Endothelial cell (in vitro differentiated cells): ENCODE measurements around the gene SERBP1. TPM values are rescaled to one million over a fixed set of nuclear protein-coding genes. Genes with fewer than 3 reads are reported as not detected.

ENCODE experiments used
- DNase-seq: peaks from one replicate; pipeline ENCODE4 v3.0.0; 2021; ENCODE audit warnings: low spot score
- H3K27ac Mint-ChIP-seq: one replicate; pipeline ENCODE4 v1.8.0; 2021; ENCODE audit warnings: mixed read lengths, inconsistent platforms; ENCODE audit not compliant: unreplicated experiment
- H3K27me3 Mint-ChIP-seq: one replicate; pipeline ENCODE4 v1.8.0; 2021; ENCODE audit warnings: mild to moderate bottlenecking, moderate library complexity, mixed read lengths, inconsistent platforms; ENCODE audit not compliant: unreplicated experiment
- H3K36me3 Mint-ChIP-seq: one replicate; pipeline ENCODE4 v1.8.0; 2021; ENCODE audit warnings: mild to moderate bottlenecking, low read depth, mixed read lengths, inconsistent platforms; ENCODE audit not compliant: unreplicated experiment
- H3K4me1 Mint-ChIP-seq: one replicate; pipeline ENCODE4 v1.8.0; 2021; ENCODE audit warnings: mild to moderate bottlenecking, mixed read lengths, inconsistent platforms; ENCODE audit not compliant: unreplicated experiment
- H3K4me3 Mint-ChIP-seq: one replicate; pipeline ENCODE4 v1.8.0; 2021; ENCODE audit warnings: mild to moderate bottlenecking, mixed read lengths, inconsistent platforms; ENCODE audit not compliant: unreplicated experiment
- H3K9me3 Mint-ChIP-seq: one replicate; pipeline ENCODE4 v1.8.0; 2021; ENCODE audit warnings: mixed read lengths, inconsistent platforms; ENCODE audit not compliant: unreplicated experiment
- total RNA-seq: library from RNA; stranded (reverse); fragmentation: NEBNext Ultra II Directional; extraction: Animal tissue kit (Norgen Biotek cat#: 25700); gene quantifications from one replicate; pipeline ENCODE4 v1.2.1, GENCODE V29; 2021; ENCODE audit not compliant: unreplicated experiment
- TF ChIP-seq, protein P1 (sequence below): fragments of 200-600 bp; sonication (generic); IDR thresholded peaks from one replicate; pipeline ENCODE4 v1.5.0; 2021; ENCODE audit warnings: antibody characterized with exemption; ENCODE audit not compliant: unreplicated experiment

SERBP1 gene
- total RNA-seq, 1 donor from 2014 or later: 169 TPM

DNA sequence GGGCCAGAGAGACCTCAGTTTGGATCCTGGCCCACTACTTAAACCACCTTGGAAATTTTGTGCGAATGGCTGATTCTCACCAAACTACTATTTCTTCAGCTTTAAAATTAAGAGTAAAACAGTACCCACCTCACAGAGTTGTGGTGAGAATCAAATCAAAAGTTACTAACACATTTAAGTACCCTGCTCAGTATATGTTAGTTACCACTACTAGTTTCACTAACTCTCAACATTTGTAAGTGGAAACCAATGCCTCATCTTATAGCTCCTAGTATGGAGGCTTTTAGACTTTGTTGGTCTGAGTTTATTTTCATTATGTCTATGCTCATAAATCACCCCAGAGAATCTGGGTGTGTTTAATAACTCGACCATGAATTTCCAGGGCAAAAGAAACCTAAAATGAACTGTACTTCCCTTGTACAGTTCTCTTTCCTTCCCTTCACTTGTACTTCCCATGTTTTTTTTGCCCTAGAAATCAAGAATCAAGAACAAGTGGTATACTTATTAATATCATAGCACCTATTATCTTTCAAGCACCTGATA, 11.6 kb upstream of the SERBP1 start:
- TF ChIP-seq, protein P1, sequence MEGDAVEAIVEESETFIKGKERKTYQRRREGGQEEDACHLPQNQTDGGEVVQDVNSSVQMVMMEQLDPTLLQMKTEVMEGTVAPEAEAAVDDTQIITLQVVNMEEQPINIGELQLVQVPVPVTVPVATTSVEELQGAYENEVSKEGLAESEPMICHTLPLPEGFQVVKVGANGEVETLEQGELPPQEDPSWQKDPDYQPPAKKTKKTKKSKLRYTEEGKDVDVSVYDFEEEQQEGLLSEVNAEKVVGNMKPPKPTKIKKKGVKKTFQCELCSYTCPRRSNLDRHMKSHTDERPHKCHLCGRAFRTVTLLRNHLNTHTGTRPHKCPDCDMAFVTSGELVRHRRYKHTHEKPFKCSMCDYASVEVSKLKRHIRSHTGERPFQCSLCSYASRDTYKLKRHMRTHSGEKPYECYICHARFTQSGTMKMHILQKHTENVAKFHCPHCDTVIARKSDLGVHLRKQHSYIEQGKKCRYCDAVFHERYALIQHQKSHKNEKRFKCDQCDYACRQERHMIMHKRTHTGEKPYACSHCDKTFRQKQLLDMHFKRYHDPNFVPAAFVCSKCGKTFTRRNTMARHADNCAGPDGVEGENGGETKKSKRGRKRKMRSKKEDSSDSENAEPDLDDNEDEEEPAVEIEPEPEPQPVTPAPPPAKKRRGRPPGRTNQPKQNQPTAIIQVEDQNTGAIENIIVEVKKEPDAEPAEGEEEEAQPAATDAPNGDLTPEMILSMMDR: no peak
- peaks cover 8% of the 10 kb centered on the region for H3K4me1 Mint-ChIP-seq
- no peak for DNase-seq
- H3K27ac Mint-ChIP-seq: no peak overlapping the region
- no peak overlapping the region for H3K4me3 Mint-ChIP-seq
- H3K36me3 Mint-ChIP-seq: no peaks in the 10 kb centered on the region
- H3K9me3 Mint-ChIP-seq: no peaks in the 10 kb centered on the region
- peaks cover 5% of the 10 kb centered on the region for H3K27me3 Mint-ChIP-seq

DNA sequence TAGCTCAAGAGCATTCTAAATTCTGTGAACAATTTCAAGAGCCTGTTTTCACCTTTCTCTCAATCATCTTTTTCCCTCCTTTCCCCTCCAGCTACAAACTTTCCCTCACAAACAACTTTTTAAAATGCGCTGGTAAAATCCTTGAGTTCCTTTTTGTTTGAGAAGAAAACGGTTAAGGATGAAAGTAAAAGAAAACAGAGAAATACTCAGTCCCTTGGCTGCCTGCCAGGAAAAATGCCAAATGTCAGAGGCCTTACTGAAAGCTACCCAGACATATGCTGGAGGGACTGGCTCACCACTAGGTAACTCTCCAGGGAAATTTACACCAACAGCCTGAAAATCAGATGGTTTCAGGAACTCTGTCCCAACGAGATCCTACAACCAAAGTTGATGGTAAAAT, 11.0 kb upstream of the SERBP1 start:
- H3K9me3 Mint-ChIP-seq: no peaks in the 10 kb centered on the region
- no peak for DNase-seq
- TF ChIP-seq, protein P1: no peak
- H3K27me3 Mint-ChIP-seq: peaks cover 5% of the 10 kb centered on the region
- H3K4me3 Mint-ChIP-seq: no peak overlapping the region
- H3K27ac Mint-ChIP-seq: no peak overlapping the region
- peaks cover 1% of the 10 kb centered on the region for H3K4me1 Mint-ChIP-seq
- H3K36me3 Mint-ChIP-seq: no peaks in the 10 kb centered on the region

DNA sequence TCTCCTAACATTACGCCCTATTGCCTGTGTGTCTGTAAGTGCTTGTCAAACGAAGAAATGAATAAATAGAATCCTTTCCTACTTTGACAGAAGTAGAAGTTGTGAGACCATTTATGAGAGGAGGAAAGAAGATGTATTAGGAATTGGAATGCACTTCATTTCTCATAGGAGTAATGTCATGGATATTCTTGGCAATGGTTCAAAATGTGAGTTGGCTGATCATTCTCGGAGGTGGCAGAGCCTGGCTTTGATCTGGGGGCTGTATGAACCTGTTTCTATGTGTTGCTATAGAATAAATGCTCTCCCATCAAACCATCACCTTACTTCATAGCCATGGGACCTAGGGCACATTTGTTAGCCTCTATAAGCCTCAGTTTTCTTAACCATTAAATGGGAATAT, 10.1 kb upstream of the SERBP1 start:
- no peak overlapping the region for H3K4me3 Mint-ChIP-seq
- DNase-seq: no peak
- H3K27ac Mint-ChIP-seq: no peak overlapping the region
- H3K9me3 Mint-ChIP-seq: no peaks in the 10 kb centered on the region
- no peaks in the 10 kb centered on the region for H3K4me1 Mint-ChIP-seq
- H3K36me3 Mint-ChIP-seq: no peaks in the 10 kb centered on the region
- H3K27me3 Mint-ChIP-seq: peaks cover 5% of the 10 kb centered on the region
- TF ChIP-seq, protein P1: no peak

- no peaks in the 10 kb centered on the region for H3K4me1 Mint-ChIP-seq
- no peaks in the 10 kb centered on the region for H3K36me3 Mint-ChIP-seq
- no peak for DNase-seq
- no peak overlapping the region for H3K4me3 Mint-ChIP-seq
- H3K27me3 Mint-ChIP-seq: peaks cover 5% of the 10 kb centered on the region
- no peak overlapping the region for H3K27ac Mint-ChIP-seq
- TF ChIP-seq, protein P1: no peak
- no peaks in the 10 kb centered on the region for H3K9me3 Mint-ChIP-seq
Observed at GRCh38 chr1:67439277-67440029, 9.3 kb upstream of the SERBP1 start.

DNA sequence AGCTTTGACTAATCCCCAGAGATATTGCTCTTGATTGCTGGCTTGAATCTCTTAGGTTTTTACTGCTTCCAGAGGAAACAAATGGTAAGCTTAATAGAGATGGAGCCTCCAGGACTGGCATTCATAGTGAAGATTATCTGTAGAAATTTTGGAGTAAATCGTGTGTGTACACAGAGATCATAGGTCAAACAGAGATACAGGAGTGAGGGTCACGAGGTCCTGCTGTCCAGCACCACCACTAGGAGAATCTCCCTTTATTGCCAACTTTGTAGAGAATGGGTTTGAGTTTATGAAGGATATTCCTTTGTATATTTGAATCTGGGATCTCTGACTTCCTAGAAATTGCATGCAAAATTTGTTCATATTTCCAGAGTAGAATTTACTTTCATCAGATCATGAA, 7.8 kb upstream of the SERBP1 start:
- Mint-ChIP-seq H3K4me3 (no peak overlapping the region), H3K4me1 (no peaks in the 10 kb centered on the region), H3K9me3 (no peaks in the 10 kb centered on the region), H3K27ac (no peak overlapping the region), H3K36me3 (no peaks in the 10 kb centered on the region), H3K27me3 (peaks cover 2% of the 10 kb centered on the region)
- no peak for DNase-seq
- TF ChIP-seq, protein P1: no peak
